Mesenteric fat pad (tissue), 1 donor: Measurements from ENCODE around the gene C6orf47. TPM values are rescaled to one million over a fixed set of nuclear protein-coding genes. Genes with fewer than 3 reads are reported as not detected.

ENCODE experiments used
- DNase-seq: peaks from one replicate; pipeline ENCODE4 v3.0.0-alpha.2; 2020; ENCODE audit warnings: low spot score
- microRNA-seq: library from miRNA; unstranded; fragments of <30 nt; microRNA quantifications from one replicate; pipeline ENCODE4 v1.2.0, GENCODE V29; 2020; ENCODE audit warnings: borderline number of aligned reads
- total RNA-seq: library from RNA; stranded (reverse); fragmentation: NEBNext Ultra II Directional; extraction: Animal tissue kit (Norgen Biotek cat#: 25700); gene quantifications from one replicate; pipeline ENCODE4 v1.2.1, GENCODE V29; 2021
- donor health status: DM: yes; HTN: yes; CAD: no.

The C6orf47 gene
- total RNA-seq, 1 donor from 2014 or later, result 21.6 TPM

GRCh38 chr6:31615748-31616147 lies 44.8 kb downstream of the C6orf47 start:
- no peak for DNase-seq

GRCh38 chr6:31614684-31615578 lies 45.6 kb downstream of the C6orf47 start, which contains the start of gene AIF1:
AIF1 (plus strand) TSS chr6:31615234; CDS start chr6:31615330, 96 bp downstream.
- no peak for DNase-seq

DNA sequence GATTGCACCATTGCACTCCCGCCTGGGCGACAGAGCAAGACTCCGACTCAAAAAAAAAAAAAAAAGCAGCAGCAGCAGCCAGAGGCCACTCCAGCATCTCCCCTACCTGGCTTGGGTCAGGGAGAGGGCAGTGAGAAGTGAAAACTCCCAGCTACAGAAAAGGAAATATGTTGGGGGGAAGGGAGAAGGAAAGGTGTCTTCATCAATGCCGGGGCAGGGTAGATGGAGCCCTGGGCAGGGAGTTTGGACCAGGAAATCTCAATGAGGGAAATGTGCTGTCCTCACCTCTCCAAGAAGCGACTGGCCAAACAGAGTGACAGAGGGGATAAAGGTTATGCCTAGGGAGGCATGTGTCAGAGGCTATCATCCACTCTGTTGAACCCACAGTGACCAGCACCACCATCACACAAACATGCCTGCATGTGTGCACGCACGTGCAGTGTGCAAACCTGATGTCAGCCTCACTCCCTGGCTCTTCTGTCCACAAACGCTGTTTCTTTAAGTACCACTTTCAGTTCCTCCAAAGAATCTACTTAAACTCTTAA lies 46.4 kb downstream of the C6orf47 start:
- DNase-seq, result no peak

DNA sequence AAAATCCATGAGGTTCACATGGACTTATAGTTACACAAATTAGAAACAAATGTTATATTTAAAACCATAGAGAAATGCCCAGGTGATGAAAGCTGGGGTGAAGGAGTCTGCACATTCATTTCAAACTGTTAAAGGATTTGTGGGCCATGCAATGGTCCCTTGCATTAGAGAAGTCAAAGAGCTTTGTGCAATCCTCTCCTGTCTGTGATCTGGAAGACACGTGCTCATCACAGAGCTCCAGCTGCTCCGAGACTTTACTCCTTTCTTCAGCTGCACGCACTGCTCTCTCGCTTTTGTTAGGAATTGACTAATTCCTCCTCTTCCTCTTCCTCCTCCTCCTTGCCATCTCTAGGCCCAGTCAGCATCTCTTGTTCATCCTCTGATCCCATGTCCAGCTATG lies 49.6 kb downstream of the C6orf47 start:
- no peak for DNase-seq

DNA sequence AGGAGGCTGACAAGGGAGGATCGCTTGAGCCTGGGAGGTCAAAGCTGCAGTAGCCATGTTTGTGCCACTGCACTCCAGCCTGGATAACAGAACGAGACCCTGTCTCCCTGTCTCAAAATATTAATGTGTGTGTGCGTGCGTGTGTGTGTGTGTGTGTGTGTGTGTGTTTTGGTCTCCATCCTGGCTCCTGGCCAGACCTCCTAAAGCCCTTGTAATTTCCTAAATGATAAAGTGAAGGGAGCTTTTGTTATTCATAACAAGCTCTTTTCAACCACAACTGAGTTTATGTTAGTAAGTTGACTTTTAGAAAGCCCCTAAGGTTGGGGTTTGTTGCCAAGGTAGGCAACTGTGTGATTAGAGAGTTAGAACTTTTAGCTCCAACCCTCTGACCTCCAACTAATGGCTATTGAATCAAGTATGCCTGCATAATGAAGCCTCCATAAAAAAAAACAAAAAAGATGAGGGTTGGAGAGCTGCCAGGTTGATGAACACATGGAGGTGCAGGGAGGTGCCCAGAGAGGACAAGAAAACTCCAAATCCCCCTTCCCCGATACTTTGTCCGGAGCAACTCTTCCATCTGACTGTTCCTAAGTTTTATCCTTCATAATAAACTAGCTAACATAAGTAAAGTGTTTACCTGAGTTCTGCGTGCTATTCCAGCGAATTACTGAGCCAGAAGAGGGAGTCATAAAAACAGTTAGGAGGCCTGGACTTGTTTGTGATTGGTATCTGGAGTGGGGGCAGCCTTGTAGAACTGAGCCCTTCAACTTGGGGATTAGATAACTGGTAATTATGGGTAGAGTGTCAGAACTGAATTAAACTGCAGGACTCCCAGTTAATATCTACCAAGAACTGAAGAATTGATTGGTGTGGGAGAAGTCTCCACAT lies 50.8 kb downstream of the C6orf47 start:
- DNase-seq, result no peak

Small RNAs within 50 kb of the gene (microRNA-seq; reads per million reads assigned to microRNA genes)
- gene MIR4646 (not detected), gene MIR6832 (not detected)

Other genes starting within 250 kb of the C6orf47 start
- gene MICB, start 162.6 kb downstream of the C6orf47 start, total RNA-seq, result 4.5 TPM
- not detected for gene MCCD1, start 131.8 kb downstream of the C6orf47 start, total RNA-seq
- 268 TPM for gene DDX39B, start 118.8 kb downstream of the C6orf47 start, total RNA-seq
- 1.1 TPM for gene ATP6V1G2, start 114.2 kb downstream of the C6orf47 start, total RNA-seq
- 11.4 TPM for gene NFKBIL1, start 113.2 kb downstream of the C6orf47 start, total RNA-seq
- gene LTA, start 88.5 kb downstream of the C6orf47 start, total RNA-seq, result not detected
- 1.2 TPM for gene TNF, start 85.2 kb downstream of the C6orf47 start, total RNA-seq
- gene LTB, start 78.4 kb downstream of the C6orf47 start, total RNA-seq, result 1.4 TPM
- 23.8 TPM for gene LST1, start 74.5 kb downstream of the C6orf47 start, total RNA-seq
- not detected for gene NCR3, start 67.8 kb downstream of the C6orf47 start, total RNA-seq
- gene AIF1, start 45.5 kb downstream of the C6orf47 start, total RNA-seq, result 60.1 TPM
- 162 TPM for gene PRRC2A, start 40.1 kb downstream of the C6orf47 start, total RNA-seq
- gene BAG6, start 8.1 kb downstream of the C6orf47 start, total RNA-seq, result 229 TPM
- 3.3 TPM for gene APOM, start 4.9 kb downstream of the C6orf47 start, total RNA-seq
- gene GPANK1, start 4.2 kb upstream of the C6orf47 start, total RNA-seq, result 10.5 TPM
- 125 TPM for gene CSNK2B, start 5.3 kb upstream of the C6orf47 start, total RNA-seq
- gene LY6G5B, start 9.2 kb upstream of the C6orf47 start, total RNA-seq, result 15.5 TPM
- gene LY6G5C, start 20.3 kb upstream of the C6orf47 start, total RNA-seq, result 1.9 TPM
- 38.8 TPM for gene ABHD16A, start 42.5 kb upstream of the C6orf47 start, total RNA-seq
- not detected for gene LY6G6F, start 46.1 kb upstream of the C6orf47 start, total RNA-seq
- not detected for gene LY6G6D, start 54.6 kb upstream of the C6orf47 start, total RNA-seq
- not detected for gene LY6G6C, start 61.0 kb upstream of the C6orf47 start, total RNA-seq
- not detected for gene MPIG6B, start 62.6 kb upstream of the C6orf47 start, total RNA-seq
- 123 TPM for gene DDAH2, start 68.5 kb upstream of the C6orf47 start, total RNA-seq
- gene CLIC1, start 75.8 kb upstream of the C6orf47 start, total RNA-seq, result 408 TPM
- 14.8 TPM for gene MSH5, start 79.2 kb upstream of the C6orf47 start, total RNA-seq
- 2.0 TPM for gene SAPCD1, start 101.9 kb upstream of the C6orf47 start, total RNA-seq
- 0.77 TPM for gene VWA7, start 116.5 kb upstream of the C6orf47 start, total RNA-seq
- 62.6 TPM for gene VARS1, start 135.0 kb upstream of the C6orf47 start, total RNA-seq
- gene LSM2, start 146.2 kb upstream of the C6orf47 start, total RNA-seq, result 25.7 TPM
- 0.84 TPM for gene HSPA1L, start 154.5 kb upstream of the C6orf47 start, total RNA-seq
- gene HSPA1A, start 154.8 kb upstream of the C6orf47 start, total RNA-seq, result 139 TPM
- 111 TPM for gene HSPA1B, start 167.0 kb upstream of the C6orf47 start, total RNA-seq
- gene NEU1, start 202.0 kb upstream of the C6orf47 start, total RNA-seq, result 40.7 TPM
- 0.51 TPM for gene SLC44A4, start 218.2 kb upstream of the C6orf47 start, total RNA-seq
- gene EHMT2, start 236.9 kb upstream of the C6orf47 start, total RNA-seq, result 28.4 TPM
- 2.9 TPM for gene ZBTB12, start 241.3 kb upstream of the C6orf47 start, total RNA-seq